Hepatocyte (in vitro differentiated cells): ENCODE data around the gene CCDC18.

Experiments used
- CTCF ChIP-seq: fragments of 200-600 bp; sonication (generic); IDR thresholded peaks from 2 replicates; pipeline ENCODE4 v1.5.1; 2016; ENCODE audit warnings: antibody characterized with exemption, mild to moderate bottlenecking; ENCODE audit not compliant: poor library complexity
- EZH2phosphoT487 ChIP-seq: fragments of 200-600 bp; sonication (generic); IDR thresholded peaks from one replicate; pipeline ENCODE4 v1.6.1; 2018; ENCODE audit warnings: antibody characterized with exemption, mild to moderate bottlenecking, low read depth, moderate library complexity; ENCODE audit not compliant: unreplicated experiment, severe bottlenecking

- TF ChIP-seq EZH2phosphoT487 (no peak), CTCF (no peak)
Measured at GRCh38 chr1:93244298-93245069, 64.0 kb downstream of the CCDC18 start.
